Measurements from ENCODE around the gene GP5. TPM values are rescaled to one million over a fixed set of nuclear protein-coding genes. Genes with fewer than 3 reads are reported as not detected.

GP5 gene
- total RNA-seq, 2 donors from 2014 or later, result 0.09 to 0.13 TPM

DNA sequence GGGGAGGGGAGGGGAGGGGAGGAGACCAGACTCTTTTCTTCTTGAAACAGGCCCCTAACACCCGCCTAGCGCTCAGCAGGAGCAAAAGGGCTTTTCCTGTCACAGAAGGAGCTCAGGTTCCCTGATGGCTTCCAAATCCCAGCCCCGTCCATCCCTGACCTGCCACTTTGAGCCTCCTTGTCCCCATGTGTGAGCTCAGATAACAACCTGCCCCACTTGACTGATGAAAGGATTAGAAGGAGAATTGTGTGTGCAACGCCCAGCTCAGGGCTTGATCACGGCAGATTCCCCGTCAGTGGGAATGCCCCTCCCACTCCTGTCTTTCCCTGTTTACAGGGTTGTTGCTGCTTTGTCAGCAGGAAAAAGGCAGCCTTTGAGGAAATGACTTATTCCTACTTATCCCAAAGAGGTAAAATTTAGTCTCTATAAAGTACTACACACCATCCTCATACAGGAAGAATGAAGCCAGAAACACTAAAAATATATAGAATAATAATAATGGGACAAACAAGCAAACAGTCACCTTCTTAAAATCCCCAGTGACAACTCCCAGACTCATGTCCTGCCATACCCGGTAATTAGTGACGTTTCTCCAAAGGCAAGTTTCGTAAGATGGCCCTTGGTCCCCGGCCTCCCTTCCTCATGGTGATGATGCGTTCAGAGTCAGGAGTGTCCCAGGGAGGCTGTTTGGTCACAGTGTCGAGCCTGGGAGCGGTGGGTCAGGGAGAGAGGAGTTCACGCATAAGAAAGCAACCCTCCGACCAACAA is 23.4 kb downstream of the GP5 start:
- Mint-ChIP-seq H3K27me3 (ENCODE audit: insufficient read depth) (peaks cover 18% of the 10 kb centered on the region), H3K27ac (no peak overlapping the region), H3K4me1 (peaks cover 12% of the 10 kb centered on the region), H3K4me3 (peak overlapping the region; percentile 42), H3K9me3 (no peaks in the 10 kb centered on the region), H3K36me3 (ENCODE audit: low read depth) (no peaks in the 10 kb centered on the region)
- peaks cover 17% of the 10 kb centered on the region for H3K27me3 ChIP-seq (ENCODE audit: control insufficient read depth, insufficient read depth, low read length, poor library complexity, severe bottlenecking)
- H3K27ac ChIP-seq (ENCODE audit: low read depth, low read length), result no peak overlapping the region
- H3K9me3 ChIP-seq (ENCODE audit: control insufficient read depth, low read length), result no peaks in the 10 kb centered on the region
- H3K9ac ChIP-seq (ENCODE audit: extremely low read depth, low read length, poor library complexity, severe bottlenecking), result no peak overlapping the region
- peak overlapping the region; percentile 59 for H3K4me3 ChIP-seq (ENCODE audit: low read length)
- 59 to 60% methylated on average over 12 to 15 of the region's 15 CpGs for WGBS, 2 experiments (ENCODE audit: insufficient coverage in 1 of 2, insufficient read length in 1 of 2)
- H3K4me1 ChIP-seq (ENCODE audit: control insufficient read depth, insufficient read depth, low read length), result no peaks in the 10 kb centered on the region
- H3K36me3 ChIP-seq (ENCODE audit: control insufficient read depth, insufficient read depth, low read length), result no peaks in the 10 kb centered on the region
- TF ChIP-seq, protein P1, sequence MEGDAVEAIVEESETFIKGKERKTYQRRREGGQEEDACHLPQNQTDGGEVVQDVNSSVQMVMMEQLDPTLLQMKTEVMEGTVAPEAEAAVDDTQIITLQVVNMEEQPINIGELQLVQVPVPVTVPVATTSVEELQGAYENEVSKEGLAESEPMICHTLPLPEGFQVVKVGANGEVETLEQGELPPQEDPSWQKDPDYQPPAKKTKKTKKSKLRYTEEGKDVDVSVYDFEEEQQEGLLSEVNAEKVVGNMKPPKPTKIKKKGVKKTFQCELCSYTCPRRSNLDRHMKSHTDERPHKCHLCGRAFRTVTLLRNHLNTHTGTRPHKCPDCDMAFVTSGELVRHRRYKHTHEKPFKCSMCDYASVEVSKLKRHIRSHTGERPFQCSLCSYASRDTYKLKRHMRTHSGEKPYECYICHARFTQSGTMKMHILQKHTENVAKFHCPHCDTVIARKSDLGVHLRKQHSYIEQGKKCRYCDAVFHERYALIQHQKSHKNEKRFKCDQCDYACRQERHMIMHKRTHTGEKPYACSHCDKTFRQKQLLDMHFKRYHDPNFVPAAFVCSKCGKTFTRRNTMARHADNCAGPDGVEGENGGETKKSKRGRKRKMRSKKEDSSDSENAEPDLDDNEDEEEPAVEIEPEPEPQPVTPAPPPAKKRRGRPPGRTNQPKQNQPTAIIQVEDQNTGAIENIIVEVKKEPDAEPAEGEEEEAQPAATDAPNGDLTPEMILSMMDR (conservative IDR thresholded peaks at IDR 0.05), result no peak
- peak; percentile 82 for DNase-seq

DNA sequence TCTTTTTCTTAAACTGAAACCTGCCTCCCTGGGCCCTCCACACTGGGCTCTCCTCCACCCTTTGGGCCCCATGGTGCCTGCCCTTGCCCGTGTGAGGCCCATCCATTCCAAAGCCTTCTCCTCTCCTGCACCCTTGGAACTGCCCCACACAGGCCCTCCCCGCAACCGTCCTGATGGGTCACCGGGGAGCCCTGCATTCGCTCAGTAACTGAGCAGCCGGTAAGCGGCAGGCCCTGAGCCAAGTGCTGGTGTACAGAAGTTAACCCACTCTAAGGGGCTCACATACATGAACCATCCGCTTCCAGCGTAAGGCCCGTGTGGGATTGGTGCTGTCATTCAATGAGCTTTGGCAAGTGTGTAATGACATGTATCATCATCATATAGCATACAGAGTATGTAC is 24.1 kb downstream of the GP5 start:
- 88 to 92% methylated on average over 7 to 10 of the region's 10 CpGs for WGBS, 2 experiments (ENCODE audit: insufficient coverage in 1 of 2, insufficient read length in 1 of 2)
- DNase-seq, result peak; percentile 56
- no peak overlapping the region for H3K4me3 ChIP-seq (ENCODE audit: low read length)
- Mint-ChIP-seq H3K36me3 (ENCODE audit: low read depth) (no peaks in the 10 kb centered on the region), H3K27ac (no peak overlapping the region), H3K9me3 (no peaks in the 10 kb centered on the region), H3K27me3 (ENCODE audit: insufficient read depth) (peaks cover 10% of the 10 kb centered on the region), H3K4me3 (no peak overlapping the region), H3K4me1 (peaks cover 12% of the 10 kb centered on the region)
- H3K9me3 ChIP-seq (ENCODE audit: control insufficient read depth, low read length), result no peaks in the 10 kb centered on the region
- peaks cover 17% of the 10 kb centered on the region for H3K27me3 ChIP-seq (ENCODE audit: control insufficient read depth, insufficient read depth, low read length, poor library complexity, severe bottlenecking)
- H3K27ac ChIP-seq (ENCODE audit: low read depth, low read length), result peak overlapping the region; percentile 24
- TF ChIP-seq, protein P1 (conservative IDR thresholded peaks at IDR 0.05), result no peak
- no peaks in the 10 kb centered on the region for H3K4me1 ChIP-seq (ENCODE audit: control insufficient read depth, insufficient read depth, low read length)
- no peak overlapping the region for H3K9ac ChIP-seq (ENCODE audit: extremely low read depth, low read length, poor library complexity, severe bottlenecking)
- H3K36me3 ChIP-seq (ENCODE audit: control insufficient read depth, insufficient read depth, low read length), result no peaks in the 10 kb centered on the region

DNA sequence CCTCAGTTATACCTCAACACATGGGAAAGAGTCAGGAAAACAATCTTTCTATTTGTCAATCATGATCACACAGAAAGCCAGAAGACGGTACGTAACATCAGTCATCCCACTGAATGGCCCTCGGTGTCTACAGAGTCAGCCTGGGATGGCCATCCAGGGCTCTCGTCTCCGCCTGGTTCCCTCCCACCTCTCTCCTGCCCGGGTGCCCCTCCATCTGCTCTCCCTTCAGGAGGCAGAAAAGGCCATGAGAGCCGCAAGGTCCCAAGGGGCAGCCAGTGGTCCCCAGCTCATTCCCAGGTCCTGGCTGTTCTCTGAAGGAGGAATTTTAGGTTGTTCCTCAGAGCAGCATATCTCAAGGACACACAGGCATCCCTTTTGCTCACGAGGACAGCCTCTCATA is 25.2 kb downstream of the GP5 start:
- Mint-ChIP-seq H3K9me3 (no peaks in the 10 kb centered on the region), H3K4me1 (peaks cover 20% of the 10 kb centered on the region)
- DNase-seq, result peak; percentile 56

More for the DNA sequence above, 25.2 kb downstream of the GP5 start:
- H3K27ac ChIP-seq (ENCODE audit: low read depth, low read length), result no peak overlapping the region
- 67 to 83% methylated on average over 7 to 8 of the region's 8 CpGs for WGBS, 2 experiments (ENCODE audit: insufficient coverage in 1 of 2, insufficient read length in 1 of 2)
- peaks cover 14% of the 10 kb centered on the region for H3K27me3 ChIP-seq (ENCODE audit: control insufficient read depth, insufficient read depth, low read length, poor library complexity, severe bottlenecking)
- no peaks in the 10 kb centered on the region for H3K9me3 ChIP-seq (ENCODE audit: control insufficient read depth, low read length)
- H3K27me3 Mint-ChIP-seq (ENCODE audit: insufficient read depth), result peaks cover 9% of the 10 kb centered on the region
- no peak overlapping the region for H3K4me3 ChIP-seq (ENCODE audit: low read length)
- peaks cover 2% of the 10 kb centered on the region for H3K4me1 ChIP-seq (ENCODE audit: control insufficient read depth, insufficient read depth, low read length)
- H3K36me3 ChIP-seq (ENCODE audit: control insufficient read depth, insufficient read depth, low read length), result no peaks in the 10 kb centered on the region
- TF ChIP-seq, protein P1 (conservative IDR thresholded peaks at IDR 0.05), result no peak
- H3K9ac ChIP-seq (ENCODE audit: extremely low read depth, low read length, poor library complexity, severe bottlenecking), result no peak overlapping the region
- no peak overlapping the region for H3K27ac Mint-ChIP-seq
- H3K36me3 Mint-ChIP-seq (ENCODE audit: low read depth), result no peaks in the 10 kb centered on the region
- H3K4me3 Mint-ChIP-seq, result no peak overlapping the region
